Upper lobe of right lung (tissue), 1 donor: ENCODE measurements around the gene PDILT. TPM values are rescaled to one million over a fixed set of nuclear protein-coding genes. Genes with fewer than 3 reads are reported as not detected.
A peak's percentile ranks its signal among the peaks of the same experiment; 100 is the strongest.

Experiments
- ATAC-seq: fragments of 200-7000 bp; cut with Tn5 transposase; one replicate; pipeline ENCODE4 v1.9.1; 2020; ENCODE audit warnings: mild to moderate bottlenecking, moderate library complexity
- DNase-seq: peaks from one replicate; pipeline ENCODE4 v3.0.0-alpha.2; 2020
- H3K27ac ChIP-seq: fragments of 200-600 bp; one replicate; pipeline ENCODE4 v1.8.0; 2022
- H3K27me3 ChIP-seq: fragments of 200-600 bp; one replicate; pipeline ENCODE4 v1.8.0; 2022; ENCODE audit warnings: mild to moderate bottlenecking
- H3K36me3 ChIP-seq: fragments of 200-600 bp; one replicate; pipeline ENCODE4 v1.8.0; 2022
- H3K4me1 ChIP-seq: fragments of 200-600 bp; one replicate; pipeline ENCODE4 v1.8.0; 2022
- H3K4me3 ChIP-seq: fragments of 200-600 bp; one replicate; pipeline ENCODE4 v1.8.0; 2022; ENCODE audit warnings: mild to moderate bottlenecking
- H3K9me3 ChIP-seq: fragments of 200-600 bp; one replicate; pipeline ENCODE4 v1.8.0; 2022
- CTCF ChIP-seq: fragments of 200-600 bp; IDR thresholded peaks from one replicate; pipeline ENCODE4 v1.8.0; 2022; ENCODE audit warnings: antibody characterized with exemption
- intact Hi-C: fragments of 100-400 bp; cut with DNase I; formaldehyde crosslinking; loops from one replicate; pipeline ENCODE4 v1.11.0; 2022
- total RNA-seq: library from RNA; stranded (reverse); fragmentation: NEBNext Ultra II Directional; extraction: Animal tissue kit (Norgen Biotek cat#: 25700); gene quantifications from one replicate; pipeline ENCODE4 v1.2.1, GENCODE V29; 2021
- donor health status: DM: no; HTN: yes; CAD: no; lungs with severe emphysema.

Gene PDILT
- total RNA-seq, 1 donor from 2014 or later: not detected

GRCh38 chr16:20411055-20411454, 6.5 kb upstream of the PDILT start:
- no peak for TF ChIP-seq CTCF

GRCh38 chr16:20410121-20410723, 5.7 kb upstream of the PDILT start:
- Histone ChIP-seq H3K9me3 (no peaks in the 10 kb centered on the region), H3K4me1 (no peaks in the 10 kb centered on the region), H3K27ac (no peak overlapping the region), H3K36me3 (no peaks in the 10 kb centered on the region), H3K4me3 (no peak overlapping the region), H3K27me3 (no peaks in the 10 kb centered on the region)
- no peak for DNase-seq
- intact Hi-C loops: no loop called here
- TF ChIP-seq CTCF: no peak
- peak; percentile 53 for ATAC-seq

More at GRCh38 chr16:20411055-20411454, 6.5 kb upstream of the PDILT start:
- Histone ChIP-seq H3K27me3 (no peaks in the 10 kb centered on the region), H3K36me3 (no peaks in the 10 kb centered on the region), H3K4me1 (no peaks in the 10 kb centered on the region), H3K4me3 (no peak overlapping the region), H3K9me3 (peaks cover 1% of the 10 kb centered on the region), H3K27ac (no peak overlapping the region)
- no peak for ATAC-seq
- DNase-seq: no peak
- intact Hi-C loops: no loop called here

- H3K4me3 ChIP-seq: no peak within 1 kb of the TSS
- intact Hi-C loops: no loop called here
- peak; percentile 60 for ATAC-seq
These were observed 5.0 kb upstream of the PDILT start, which contains the start of gene ACSM5 for GRCh38 chr16:20409398-20410120. Gene ACSM5, plus strand, starts transcription at chr16:20409534. Its CDS starts 1,951 bp downstream, at chr16:20411485.

GRCh38 chr16:20402651-20403050, 1.9 kb downstream of the PDILT start:
- DNase-seq (no peak), ATAC-seq (peak; percentile 16)
- Histone ChIP-seq H3K36me3 (no peaks in the 10 kb centered on the region), H3K27ac (no peak overlapping the region), H3K4me1 (no peaks in the 10 kb centered on the region), H3K9me3 (no peaks in the 10 kb centered on the region), H3K27me3 (no peaks in the 10 kb centered on the region), H3K4me3 (no peak overlapping the region)
- intact Hi-C loops: no loop called here
- no peak for TF ChIP-seq CTCF

More at GRCh38 chr16:20409398-20410120, 5.0 kb upstream of the PDILT start, which contains the start of gene ACSM5:
- TF ChIP-seq CTCF: no peak
- DNase-seq: no peak
- H3K27me3 ChIP-seq: no peaks in the 10 kb centered on the region
- no peaks in the 10 kb centered on the region for H3K9me3 ChIP-seq
- no peaks in the 10 kb centered on the region for H3K4me1 ChIP-seq
- H3K27ac ChIP-seq: no peak within 1 kb of the TSS
- H3K36me3 ChIP-seq: no peaks in the 10 kb centered on the region

GRCh38 chr16:20401475-20402016, 3.0 kb downstream of the PDILT start:
- ATAC-seq: peak; percentile 21
- H3K27ac ChIP-seq: no peak overlapping the region
- no peaks in the 10 kb centered on the region for H3K9me3 ChIP-seq
- no peak for TF ChIP-seq CTCF
- H3K27me3 ChIP-seq: no peaks in the 10 kb centered on the region
- no peaks in the 10 kb centered on the region for H3K36me3 ChIP-seq
- no peaks in the 10 kb centered on the region for H3K4me1 ChIP-seq
- H3K4me3 ChIP-seq: no peak overlapping the region
- intact Hi-C loops: no loop called here
- DNase-seq: no peak
